Non-pigmented ciliary epithelial cell (primary cell): ENCODE measurements around the gene WDR5B.
"Not testable (repeated sequence)": the region's sequence is repeated elsewhere in the genome, so short reads cannot be mapped to it uniquely, and the experiment has no call there.

Experiments
- DNase-seq: peaks from one replicate; pipeline ENCODE4 v3.0.0-alpha.2; 2010; ENCODE audit warnings: low read depth

WDR5B gene

DNA sequence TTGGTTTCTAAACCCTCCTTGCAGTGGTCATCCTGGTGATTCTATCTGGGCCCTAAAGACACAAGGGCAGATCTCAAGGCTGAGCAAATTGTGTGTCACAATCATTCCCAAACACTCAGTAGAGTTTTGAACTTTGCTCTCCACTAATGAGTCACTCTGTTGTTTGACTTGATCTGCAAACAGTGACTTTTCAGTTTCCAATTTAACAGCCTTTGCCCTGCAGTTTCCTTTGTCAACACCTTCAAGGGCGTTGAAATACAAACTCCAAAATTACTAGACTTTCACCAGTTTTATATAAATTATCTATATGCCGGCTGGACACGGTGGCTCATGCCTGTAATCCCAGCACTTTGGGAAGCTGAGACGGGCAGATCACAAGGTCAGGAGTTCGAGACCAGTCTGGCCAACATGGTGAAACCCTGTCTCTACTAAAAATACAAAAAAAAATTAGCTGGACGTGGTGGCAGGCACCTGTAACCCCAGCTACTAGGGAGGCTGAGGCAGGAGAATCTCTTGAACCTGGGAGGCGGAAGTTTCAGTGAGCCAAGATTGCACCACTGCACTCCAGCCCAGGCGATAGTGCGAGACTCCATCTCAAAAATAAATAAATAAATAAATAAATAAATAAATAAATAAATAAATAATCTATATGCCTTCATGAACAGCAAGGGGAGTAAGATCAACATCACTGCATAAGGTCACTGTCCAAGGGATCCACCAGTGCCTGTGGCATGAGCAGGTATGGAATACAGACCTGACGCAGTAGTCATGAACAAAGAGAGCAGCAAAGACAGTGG is 50.1 kb downstream of the WDR5B start:
- DNase-seq, result not testable (repeated sequence)

DNA sequence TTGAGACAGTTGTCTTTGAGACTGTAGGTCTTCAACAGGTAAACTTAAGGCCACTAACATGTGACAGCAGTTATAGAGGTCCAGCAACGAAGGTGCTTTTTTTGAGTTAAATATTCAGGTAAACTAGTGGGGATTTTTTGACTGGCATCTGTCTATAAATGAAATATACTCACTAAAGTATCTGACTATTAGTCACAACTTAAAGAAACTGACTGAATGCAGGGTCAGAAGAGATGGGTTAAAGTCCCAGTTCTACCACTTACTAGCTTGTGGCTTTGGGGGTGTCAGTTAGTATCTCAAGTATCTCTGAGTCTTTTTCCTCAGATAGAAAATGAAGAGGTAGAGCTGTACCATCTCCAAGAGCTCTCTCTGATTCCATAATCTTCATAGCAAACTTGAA is 50.8 kb downstream of the WDR5B start:
- no peak for DNase-seq

DNA sequence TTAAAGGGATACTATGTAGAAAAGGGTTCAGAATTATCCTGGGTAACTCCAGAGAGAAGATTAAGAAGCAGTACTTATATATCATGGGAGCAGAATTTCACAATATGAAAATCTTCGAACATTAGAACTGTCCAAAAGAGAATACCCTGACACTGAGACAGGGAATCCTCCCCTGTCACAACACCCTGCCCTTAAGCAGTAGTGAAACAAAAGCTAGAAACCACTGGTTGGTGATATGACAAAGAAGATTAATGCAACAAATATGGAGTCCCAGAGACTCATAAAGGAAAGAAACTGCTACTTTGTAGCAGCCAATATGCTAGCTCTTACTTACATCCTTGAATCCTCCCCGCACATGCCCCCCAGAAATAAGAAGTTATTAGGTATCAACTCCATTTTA is 51.4 kb downstream of the WDR5B start:
- DNase-seq, result no peak
